C1 segment of cervical spinal cord (tissue), 14 donors: ENCODE measurements around the gene MAN1A1.

Source experiments
- DNase-seq, 14 donors: peaks; one replicate each; lab custom pipeline; 2025; lab: John Stamatoyannopoulos, UW

Gene MAN1A1

GRCh38 chr6:119200512-119201175, 148.9 kb downstream of the MAN1A1 start:
- DNase-seq, result no peak

DNA sequence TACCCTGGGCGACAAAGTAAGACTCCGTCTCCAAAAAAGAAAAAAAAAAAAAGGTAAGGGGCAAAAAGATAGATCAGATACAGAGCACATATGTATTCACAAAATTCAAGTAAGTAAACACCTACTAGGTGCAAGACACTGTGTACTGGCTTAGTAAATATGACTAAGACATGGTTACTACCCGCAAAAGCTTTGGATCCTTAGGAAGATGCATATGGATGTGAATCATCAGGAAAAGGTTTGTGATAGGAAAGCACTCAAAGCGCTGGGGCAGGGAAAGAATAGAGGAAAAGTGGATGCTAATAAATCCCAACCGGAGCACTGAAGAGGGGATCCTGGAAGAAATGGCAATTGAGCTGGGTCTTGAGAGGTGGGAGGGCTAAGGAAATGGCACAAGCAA, 152.3 kb downstream of the MAN1A1 start:
- DNase-seq, result no peak

DNA sequence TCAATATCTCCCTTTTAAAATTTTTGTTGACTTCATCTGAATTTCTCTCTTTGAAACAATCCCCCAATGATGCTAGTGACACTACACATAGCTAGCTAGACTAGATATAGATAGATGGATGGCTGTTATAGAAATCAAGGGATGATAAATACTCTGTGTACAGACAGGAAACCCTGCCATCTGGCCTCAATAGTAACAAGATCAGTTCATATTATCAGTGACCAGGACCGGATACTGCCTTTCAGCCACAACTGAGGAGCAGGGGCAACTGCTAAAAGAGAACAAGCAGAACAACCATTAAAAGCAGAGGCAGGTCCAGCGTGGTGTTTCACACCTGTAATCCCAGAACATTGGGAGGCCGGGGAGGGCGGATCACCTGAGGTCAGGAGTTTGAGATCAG, 152.8 kb downstream of the MAN1A1 start:
- DNase-seq, result no peak

DNA sequence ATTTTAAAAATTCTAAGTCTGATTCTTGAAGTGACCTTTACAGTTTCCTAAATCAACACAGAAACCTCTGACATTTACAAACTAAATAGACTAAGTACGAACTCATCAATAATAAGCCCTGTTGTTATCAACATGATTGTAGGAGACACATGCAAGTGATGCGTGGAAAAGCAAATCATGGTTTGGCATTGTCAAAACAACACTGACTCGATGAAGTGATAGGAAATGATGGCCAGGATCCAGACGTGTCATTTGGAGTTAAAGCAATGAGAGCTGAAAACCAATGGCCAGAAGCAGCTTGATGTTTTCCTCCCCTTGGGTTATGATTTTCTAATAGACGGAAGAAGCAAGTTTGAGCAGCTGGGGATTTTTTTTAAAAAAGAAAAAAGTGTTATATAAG, 153.7 kb downstream of the MAN1A1 start:
- no peak for DNase-seq

DNA sequence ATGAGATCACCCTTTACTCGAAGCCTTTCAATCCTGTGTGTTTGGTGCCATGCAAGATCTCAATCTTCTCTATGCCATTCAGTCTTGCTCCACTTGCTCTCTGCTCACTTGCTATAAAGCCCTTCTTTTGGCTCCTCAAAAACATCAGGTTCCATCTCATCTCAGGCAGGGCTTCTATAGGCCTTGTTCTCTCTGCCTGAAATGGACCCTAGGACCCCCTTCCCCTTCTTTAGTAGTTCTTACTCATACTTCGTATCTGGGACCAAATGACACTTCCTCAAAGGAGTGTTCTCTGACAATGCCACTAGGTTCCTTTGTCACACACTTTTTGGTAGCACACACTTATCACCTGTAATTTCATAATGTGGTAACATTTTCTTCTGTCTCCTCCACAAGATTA, 154.4 kb downstream of the MAN1A1 start:
- DNase-seq, result no peak

- DNase-seq, result no peak
Measured at GRCh38 chr6:119193707-119194106, 155.9 kb downstream of the MAN1A1 start.

GRCh38 chr6:119192200-119192599, 157.4 kb downstream of the MAN1A1 start:
- DNase-seq, result no peak

DNA sequence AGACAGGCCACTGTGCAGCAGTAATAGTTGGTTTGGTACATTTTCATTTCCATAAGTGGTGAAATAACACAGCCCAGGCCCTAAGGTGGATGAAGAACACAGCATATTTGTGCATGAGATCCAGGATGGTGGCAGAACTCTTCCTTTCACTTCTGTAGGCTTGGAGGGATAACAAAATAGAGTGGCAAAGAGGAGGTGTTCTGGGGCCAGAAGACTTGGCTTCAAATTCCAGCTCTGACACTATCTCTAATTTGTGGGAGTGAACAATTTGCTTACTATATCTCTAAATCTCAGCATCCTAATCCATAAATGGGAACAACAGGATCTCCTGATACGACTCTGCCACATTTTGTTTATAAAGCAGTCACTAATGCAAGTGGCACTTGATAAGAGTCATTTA, 159.4 kb downstream of the MAN1A1 start:
- no peak for DNase-seq

GRCh38 chr6:119189498-119189897, 160.1 kb downstream of the MAN1A1 start:
- DNase-seq, result no peak

- no peak for DNase-seq
Measured at GRCh38 chr6:119187596-119187995, 162.0 kb downstream of the MAN1A1 start.

DNA sequence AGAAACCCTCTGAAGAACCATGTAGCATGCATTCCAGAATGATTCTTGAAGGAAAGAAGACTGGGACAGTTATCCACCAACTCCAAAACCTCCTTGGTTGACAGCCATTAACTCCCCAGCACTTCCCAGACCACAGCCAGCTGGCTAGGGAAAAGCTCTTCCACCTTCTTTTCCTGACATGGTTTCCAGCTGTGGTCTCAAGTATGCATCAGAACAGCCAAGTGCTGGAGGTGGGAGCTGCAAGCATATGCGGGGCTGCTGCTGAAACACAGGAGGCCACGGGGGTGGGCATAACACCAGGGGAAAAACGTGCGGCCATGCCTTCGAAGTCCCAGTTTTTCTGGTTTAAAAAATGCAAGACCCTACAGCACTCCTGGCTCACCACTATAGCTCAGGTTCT, 163.1 kb downstream of the MAN1A1 start:
- DNase-seq, result no peak

GRCh38 chr6:119184008-119184648, 165.4 kb downstream of the MAN1A1 start:
- no peak for DNase-seq

DNA sequence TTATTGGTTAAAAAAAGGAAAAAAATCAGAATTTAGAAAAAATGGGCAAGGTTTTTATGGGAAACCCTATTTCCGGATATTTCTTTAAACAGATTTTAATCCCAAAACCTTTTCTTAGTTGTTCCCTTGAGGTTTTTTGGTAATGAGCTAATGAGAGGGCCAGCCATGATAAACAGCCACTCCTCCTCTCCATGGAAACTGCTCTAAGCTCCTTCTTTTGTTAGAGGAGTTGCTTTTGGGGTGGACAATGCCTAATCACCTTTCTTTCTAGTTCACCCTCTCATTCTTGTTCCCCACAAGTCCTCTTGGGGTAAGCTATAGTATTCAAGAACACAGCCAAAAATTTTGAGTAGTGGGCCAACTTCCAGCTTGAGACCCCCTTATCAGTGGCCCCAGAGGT, 166.1 kb downstream of the MAN1A1 start:
- DNase-seq, result no peak

- DNase-seq, result no peak
Measured at GRCh38 chr6:119182875-119183274, 166.7 kb downstream of the MAN1A1 start.

DNA sequence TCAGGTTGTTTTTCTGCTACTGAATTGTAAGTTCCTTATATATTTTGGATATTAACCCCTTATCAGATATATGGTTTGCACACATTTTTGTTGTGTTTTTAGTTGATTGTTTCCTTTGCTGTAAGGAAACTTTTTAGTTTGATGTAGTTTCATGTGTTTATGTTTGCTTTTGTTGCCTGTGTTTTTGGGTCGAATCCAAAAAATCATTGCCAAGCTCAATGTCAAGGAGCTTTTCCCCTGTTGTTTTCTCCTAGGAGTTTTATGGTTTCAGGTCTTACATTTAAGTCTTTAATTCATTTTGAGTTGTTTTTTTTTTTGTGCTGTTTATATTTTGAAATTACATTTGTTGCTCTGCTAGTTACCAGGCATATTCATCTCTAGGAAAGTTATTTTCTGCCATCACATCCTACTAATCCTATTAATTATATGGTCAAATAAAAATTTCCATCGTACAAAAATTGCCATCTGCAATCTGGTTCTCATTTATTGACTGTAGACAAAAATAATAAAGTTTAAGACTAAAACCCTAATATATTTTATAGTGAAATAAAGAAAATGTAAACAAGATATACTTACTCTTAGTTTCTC, 167.3 kb downstream of the MAN1A1 start:
- no peak for DNase-seq

DNA sequence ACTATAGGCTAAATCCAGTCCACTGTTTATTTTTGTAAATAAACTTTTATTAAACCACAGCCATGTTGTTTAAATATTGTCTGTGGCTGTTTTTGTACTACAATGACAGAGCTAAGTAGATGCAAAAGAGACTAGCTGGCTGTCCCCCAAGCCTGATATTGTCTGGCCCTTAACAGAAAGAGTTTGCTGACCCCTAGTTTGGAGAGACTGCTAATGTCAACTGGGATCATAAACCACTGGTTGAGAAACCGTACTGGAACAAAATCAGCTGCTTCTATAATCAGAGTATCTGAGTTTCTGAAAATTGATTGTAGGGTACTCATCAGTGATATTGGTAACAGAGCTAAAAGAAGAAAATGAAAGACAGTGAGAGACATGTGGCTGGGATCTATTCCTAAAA, 168.5 kb downstream of the MAN1A1 start:
- DNase-seq, result no peak

DNA sequence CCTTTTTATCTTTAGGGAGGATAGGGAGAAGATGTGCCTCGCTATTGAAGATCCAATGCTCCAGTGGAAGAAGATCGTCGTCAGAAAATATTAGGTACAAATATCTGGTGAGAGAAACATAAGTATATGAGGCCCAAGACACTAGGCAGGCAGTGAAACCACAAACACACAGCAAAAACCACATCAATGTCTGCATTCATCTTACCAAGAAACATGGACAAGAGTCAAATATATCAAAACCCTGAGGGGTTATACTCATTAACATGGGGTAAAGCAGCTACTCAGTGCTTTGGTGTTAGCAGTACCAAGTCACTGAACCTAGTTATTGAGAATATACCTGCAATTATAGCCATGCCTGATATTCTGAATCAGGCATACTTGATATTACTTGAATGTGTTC, 169.7 kb downstream of the MAN1A1 start:
- no peak for DNase-seq

DNA sequence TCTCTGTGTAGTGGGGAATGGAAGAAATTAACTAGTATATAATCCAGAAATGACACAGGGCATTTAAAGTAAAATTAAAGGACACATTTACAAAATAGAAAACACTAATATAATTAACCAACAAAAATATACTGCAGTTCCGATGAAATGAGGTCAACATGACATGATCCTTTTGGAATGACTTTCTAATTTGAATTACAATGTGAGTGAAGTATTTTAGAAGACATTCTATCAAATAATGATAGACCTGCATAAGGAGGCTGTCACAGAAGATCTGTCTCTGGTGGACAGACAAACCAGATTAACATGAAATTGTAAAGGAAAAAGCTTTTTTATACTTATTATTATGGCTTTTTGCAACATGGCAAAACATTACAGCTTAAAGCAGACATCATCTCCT, 170.5 kb downstream of the MAN1A1 start:
- DNase-seq, result no peak

GRCh38 chr6:119176445-119176844, 173.1 kb downstream of the MAN1A1 start:
- DNase-seq, result no peak

DNA sequence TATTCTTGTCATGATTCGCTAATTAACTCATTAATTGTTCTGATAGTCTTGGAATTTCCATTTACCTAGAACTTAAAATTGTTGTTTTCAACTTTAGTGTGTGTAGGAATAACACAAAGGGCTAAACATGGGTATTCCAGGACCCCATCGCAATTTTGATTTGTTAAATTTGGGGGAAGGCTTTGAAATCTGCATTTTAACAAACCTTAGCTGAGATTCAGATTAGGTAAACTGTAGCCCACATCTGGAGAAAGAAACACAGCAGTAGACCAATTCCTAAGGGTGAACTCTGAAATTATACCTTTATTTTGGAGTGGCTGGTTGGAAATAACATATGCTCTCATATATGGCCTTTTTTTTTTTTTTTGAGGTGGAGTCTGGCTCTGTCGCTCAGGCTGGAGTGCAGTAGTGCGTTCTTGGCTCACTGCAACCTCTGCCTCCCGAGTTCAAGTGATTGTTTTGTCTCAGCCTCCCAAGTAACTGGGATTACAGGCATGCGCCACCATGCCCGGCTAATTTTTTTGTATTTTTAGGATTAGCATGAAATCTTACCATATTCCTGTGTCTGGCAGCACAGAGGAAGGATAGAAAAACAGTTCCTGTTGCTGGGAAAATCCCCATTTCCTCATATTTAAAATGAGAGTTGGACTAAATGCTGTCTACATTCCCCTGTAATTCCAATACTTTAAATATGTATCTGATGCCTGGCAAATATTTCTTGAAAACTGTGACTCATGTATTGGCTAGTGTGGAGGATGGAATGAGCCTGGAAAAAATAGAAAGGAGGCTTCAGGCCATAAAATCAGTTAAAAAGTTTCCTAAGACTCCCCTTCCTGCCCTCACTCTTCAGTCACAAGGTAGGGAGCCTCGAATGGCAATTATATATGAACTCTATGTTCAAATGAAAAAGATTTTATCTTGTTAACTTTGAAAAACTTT, 174.4 kb downstream of the MAN1A1 start:
- DNase-seq, result no peak

GRCh38 chr6:119174085-119174445, 175.5 kb downstream of the MAN1A1 start:
- DNase-seq, result no peak
